Endothelial cell (in vitro differentiated cells): Measurements from ENCODE around the gene SLC18B1. TPM values are rescaled to one million over a fixed set of nuclear protein-coding genes. Genes with fewer than 3 reads are reported as not detected.
A peak's percentile ranks its signal among the peaks of the same experiment; 100 is the strongest.

Source experiments
- DNase-seq: peaks from one replicate; pipeline ENCODE4 v3.0.0; 2021; ENCODE audit warnings: low spot score
- H3K27ac Mint-ChIP-seq: one replicate; pipeline ENCODE4 v1.8.0; 2021; ENCODE audit warnings: mixed read lengths, inconsistent platforms; ENCODE audit not compliant: unreplicated experiment
- H3K27me3 Mint-ChIP-seq: one replicate; pipeline ENCODE4 v1.8.0; 2021; ENCODE audit warnings: mild to moderate bottlenecking, moderate library complexity, mixed read lengths, inconsistent platforms; ENCODE audit not compliant: unreplicated experiment
- H3K36me3 Mint-ChIP-seq: one replicate; pipeline ENCODE4 v1.8.0; 2021; ENCODE audit warnings: mild to moderate bottlenecking, low read depth, mixed read lengths, inconsistent platforms; ENCODE audit not compliant: unreplicated experiment
- H3K4me1 Mint-ChIP-seq: one replicate; pipeline ENCODE4 v1.8.0; 2021; ENCODE audit warnings: mild to moderate bottlenecking, mixed read lengths, inconsistent platforms; ENCODE audit not compliant: unreplicated experiment
- H3K4me3 Mint-ChIP-seq: one replicate; pipeline ENCODE4 v1.8.0; 2021; ENCODE audit warnings: mild to moderate bottlenecking, mixed read lengths, inconsistent platforms; ENCODE audit not compliant: unreplicated experiment
- H3K9me3 Mint-ChIP-seq: one replicate; pipeline ENCODE4 v1.8.0; 2021; ENCODE audit warnings: mixed read lengths, inconsistent platforms; ENCODE audit not compliant: unreplicated experiment
- long read RNA-seq: library from polyadenylated mRNA; unstranded; transcript quantifications from one replicate; pipeline ENCODE4 v2.0.0, GENCODE V29; 2020; ENCODE audit not compliant: unreplicated experiment
- total RNA-seq: library from RNA; stranded (reverse); fragmentation: NEBNext Ultra II Directional; extraction: Animal tissue kit (Norgen Biotek cat#: 25700); gene quantifications from one replicate; pipeline ENCODE4 v1.2.1, GENCODE V29; 2021; ENCODE audit not compliant: unreplicated experiment
- TF ChIP-seq, protein P1 (sequence below): fragments of 200-600 bp; sonication (generic); IDR thresholded peaks from one replicate; pipeline ENCODE4 v1.5.0; 2021; ENCODE audit warnings: antibody characterized with exemption; ENCODE audit not compliant: unreplicated experiment

SLC18B1 gene
- 11.1 TPM for total RNA-seq
- long read RNA-seq, transcript SLC18B1-201 (14 exons, 2,368 nt): major isoform, 14 of 15 reads
- long read RNA-seq, partial matches to known transcripts: 0 of 15 reads
- long read RNA-seq, other reads (novel, unspliced or antisense): 1 of 15 reads

GRCh38 chr6:132797951-132798868, at the start of gene SLC18B1:
TSS of gene SLC18B1 (minus strand) at chr6:132798637. CDS start at chr6:132798456, 181 bp downstream.
- peak within 1 kb of the TSS; percentile 77 for H3K27ac Mint-ChIP-seq
- TF ChIP-seq, protein P1, sequence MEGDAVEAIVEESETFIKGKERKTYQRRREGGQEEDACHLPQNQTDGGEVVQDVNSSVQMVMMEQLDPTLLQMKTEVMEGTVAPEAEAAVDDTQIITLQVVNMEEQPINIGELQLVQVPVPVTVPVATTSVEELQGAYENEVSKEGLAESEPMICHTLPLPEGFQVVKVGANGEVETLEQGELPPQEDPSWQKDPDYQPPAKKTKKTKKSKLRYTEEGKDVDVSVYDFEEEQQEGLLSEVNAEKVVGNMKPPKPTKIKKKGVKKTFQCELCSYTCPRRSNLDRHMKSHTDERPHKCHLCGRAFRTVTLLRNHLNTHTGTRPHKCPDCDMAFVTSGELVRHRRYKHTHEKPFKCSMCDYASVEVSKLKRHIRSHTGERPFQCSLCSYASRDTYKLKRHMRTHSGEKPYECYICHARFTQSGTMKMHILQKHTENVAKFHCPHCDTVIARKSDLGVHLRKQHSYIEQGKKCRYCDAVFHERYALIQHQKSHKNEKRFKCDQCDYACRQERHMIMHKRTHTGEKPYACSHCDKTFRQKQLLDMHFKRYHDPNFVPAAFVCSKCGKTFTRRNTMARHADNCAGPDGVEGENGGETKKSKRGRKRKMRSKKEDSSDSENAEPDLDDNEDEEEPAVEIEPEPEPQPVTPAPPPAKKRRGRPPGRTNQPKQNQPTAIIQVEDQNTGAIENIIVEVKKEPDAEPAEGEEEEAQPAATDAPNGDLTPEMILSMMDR: no peak

GRCh38 chr6:132843316-132844035, 45.0 kb upstream of the SLC18B1 start:
- Mint-ChIP-seq H3K9me3 (no peaks in the 10 kb centered on the region), H3K4me3 (no peak overlapping the region), H3K36me3 (no peaks in the 10 kb centered on the region), H3K27ac (no peak overlapping the region), H3K27me3 (peaks cover 1% of the 10 kb centered on the region), H3K4me1 (no peaks in the 10 kb centered on the region)
- no peak for DNase-seq
- TF ChIP-seq, protein P1: no peak

More at GRCh38 chr6:132797951-132798868, at the start of gene SLC18B1:
- Mint-ChIP-seq H3K4me3 (peak within 1 kb of the TSS; percentile 82), H3K4me1 (no peaks in the 10 kb centered on the region), H3K9me3 (no peaks in the 10 kb centered on the region), H3K36me3 (no peaks in the 10 kb centered on the region), H3K27me3 (no peaks in the 10 kb centered on the region)
- peak; percentile 52 for DNase-seq

GRCh38 chr6:132841966-132842365, 43.5 kb upstream of the SLC18B1 start:
- no peak for DNase-seq
- Mint-ChIP-seq H3K4me3 (no peak overlapping the region), H3K36me3 (no peaks in the 10 kb centered on the region), H3K27ac (no peak overlapping the region), H3K27me3 (peaks cover 3% of the 10 kb centered on the region), H3K4me1 (no peaks in the 10 kb centered on the region), H3K9me3 (no peaks in the 10 kb centered on the region)
- TF ChIP-seq, protein P1: no peak

DNA sequence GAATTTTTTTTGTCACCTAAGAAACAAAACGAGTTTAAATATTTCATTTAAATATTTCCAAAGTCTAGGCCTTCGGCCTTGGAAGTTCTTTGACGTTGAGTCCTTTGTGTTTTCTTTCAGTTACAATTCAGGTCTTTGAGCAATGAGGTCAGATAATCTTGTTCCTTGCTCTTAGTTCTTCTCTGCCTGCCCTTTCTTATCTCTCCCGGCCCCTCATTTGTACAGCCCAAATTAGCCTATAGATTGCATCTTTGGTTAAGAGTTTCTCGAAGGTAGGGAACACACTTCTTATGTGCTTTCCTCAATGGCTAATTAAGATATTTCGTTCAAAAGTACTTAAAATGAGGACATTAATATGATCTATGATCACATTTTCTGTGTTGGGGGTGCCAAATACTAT, 34.5 kb upstream of the SLC18B1 start:
- no peaks in the 10 kb centered on the region for H3K36me3 Mint-ChIP-seq
- no peak for DNase-seq
- H3K27ac Mint-ChIP-seq: no peak overlapping the region
- no peaks in the 10 kb centered on the region for H3K4me1 Mint-ChIP-seq
- no peak overlapping the region for H3K4me3 Mint-ChIP-seq
- TF ChIP-seq, protein P1: no peak
- no peaks in the 10 kb centered on the region for H3K9me3 Mint-ChIP-seq
- peaks cover 2% of the 10 kb centered on the region for H3K27me3 Mint-ChIP-seq
